OCI-LY3 (cell line): ENCODE data around the gene GYS2.

Source experiments
- EZH2phosphoT487 ChIP-seq: fragments of 200-600 bp; shearing (Covaris generic); IDR thresholded peaks from 2 replicates; pipeline ENCODE4 v1.6.1; 2018; ENCODE audit warnings: antibody characterized with exemption, mixed run types, low read depth
- TF ChIP-seq, protein P1 (sequence below): fragments of 200-600, 300-600 bp; sonication (generic); IDR thresholded peaks from 2 replicates; pipeline ENCODE4 v1.5.1; 2014; ENCODE audit warnings: antibody characterized with exemption, low read length, low read depth

DNA sequence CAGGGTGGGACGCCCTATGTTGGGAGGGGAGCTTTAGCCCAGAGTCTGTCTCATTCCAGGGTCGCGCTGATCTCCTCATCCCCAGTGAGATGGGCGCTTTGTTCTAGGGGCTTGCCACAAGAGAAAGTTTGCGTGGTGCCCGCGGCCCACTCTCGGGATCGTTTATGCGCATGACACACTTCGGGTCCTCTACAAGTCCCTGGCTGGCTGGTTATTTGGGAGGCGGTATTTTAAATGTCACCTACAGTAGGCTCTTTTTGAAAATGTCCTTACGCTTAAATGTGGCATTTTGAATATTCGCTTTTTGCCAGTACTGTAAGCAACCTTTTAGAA lies 102.5 kb downstream of the GYS2 start:
- TF ChIP-seq, protein P1, sequence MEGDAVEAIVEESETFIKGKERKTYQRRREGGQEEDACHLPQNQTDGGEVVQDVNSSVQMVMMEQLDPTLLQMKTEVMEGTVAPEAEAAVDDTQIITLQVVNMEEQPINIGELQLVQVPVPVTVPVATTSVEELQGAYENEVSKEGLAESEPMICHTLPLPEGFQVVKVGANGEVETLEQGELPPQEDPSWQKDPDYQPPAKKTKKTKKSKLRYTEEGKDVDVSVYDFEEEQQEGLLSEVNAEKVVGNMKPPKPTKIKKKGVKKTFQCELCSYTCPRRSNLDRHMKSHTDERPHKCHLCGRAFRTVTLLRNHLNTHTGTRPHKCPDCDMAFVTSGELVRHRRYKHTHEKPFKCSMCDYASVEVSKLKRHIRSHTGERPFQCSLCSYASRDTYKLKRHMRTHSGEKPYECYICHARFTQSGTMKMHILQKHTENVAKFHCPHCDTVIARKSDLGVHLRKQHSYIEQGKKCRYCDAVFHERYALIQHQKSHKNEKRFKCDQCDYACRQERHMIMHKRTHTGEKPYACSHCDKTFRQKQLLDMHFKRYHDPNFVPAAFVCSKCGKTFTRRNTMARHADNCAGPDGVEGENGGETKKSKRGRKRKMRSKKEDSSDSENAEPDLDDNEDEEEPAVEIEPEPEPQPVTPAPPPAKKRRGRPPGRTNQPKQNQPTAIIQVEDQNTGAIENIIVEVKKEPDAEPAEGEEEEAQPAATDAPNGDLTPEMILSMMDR, result no peak
- TF ChIP-seq EZH2phosphoT487, result no peak
